RWPE2 (cell line): ENCODE measurements around the gene ARHGEF4.

Experiments used
- ATAC-seq: fragments of 200-7000 bp; cut with Tn5 transposase; 3 replicates; pipeline ENCODE4 v1.9.1; 2021; ENCODE audit warnings: low read depth
- DNase-seq: peaks from one replicate; pipeline ENCODE4 v3.0.0-alpha.2; 2020; ENCODE audit warnings: low spot score
- H3K27ac ChIP-seq: fragments of 450-650 bp; 2 replicates; pipeline ENCODE4 v1.5.1; 2017; ENCODE audit warnings: mild to moderate bottlenecking; ENCODE audit not compliant: poor library complexity, severe bottlenecking
- H3K27me3 ChIP-seq: fragments of 250-450 bp; sonication (Bioruptor Pico); 2 replicates; pipeline ENCODE4 v1.5.1; 2021; ENCODE audit warnings: mild to moderate bottlenecking, moderate library complexity; ENCODE audit not compliant: insufficient read depth, poor library complexity, severe bottlenecking
- H3K36me3 ChIP-seq: fragments of 250-450 bp; sonication (Bioruptor Pico); 2 replicates; pipeline ENCODE4 v1.5.1; 2020; ENCODE audit warnings: low read depth, mild to moderate bottlenecking, moderate library complexity
- H3K4me1 ChIP-seq: fragments of 250-450 bp; sonication (Bioruptor Pico); 2 replicates; pipeline ENCODE4 v1.5.1; 2021; ENCODE audit warnings: mild to moderate bottlenecking, moderate library complexity; ENCODE audit not compliant: insufficient read depth, poor library complexity, severe bottlenecking
- H3K4me3 ChIP-seq: fragments of 250-450 bp; sonication (Bioruptor Pico); 2 replicates; pipeline ENCODE4 v1.5.1; 2021; ENCODE audit warnings: mild to moderate bottlenecking, moderate library complexity; ENCODE audit not compliant: severe bottlenecking
- H3K9me3 ChIP-seq: fragments of 250-450 bp; sonication (Bioruptor Pico); 2 replicates; pipeline ENCODE4 v1.5.1; 2021; ENCODE audit warnings: mild to moderate bottlenecking, moderate library complexity; ENCODE audit not compliant: severe bottlenecking
- CTCF ChIP-seq: fragments of 450-650 bp; IDR thresholded peaks from one replicate; pipeline ENCODE4 v1.5.1; 2017; ENCODE audit warnings: mild to moderate bottlenecking, moderate library complexity; ENCODE audit not compliant: poor library complexity, severe bottlenecking

The ARHGEF4 gene

GRCh38 chr2:130882111-130882690 is 45.5 kb downstream of the ARHGEF4 start:
- Histone ChIP-seq H3K27ac (peak overlapping the region; percentile 84), H3K4me1 (peaks cover 35% of the 10 kb centered on the region), H3K9me3 (no peaks in the 10 kb centered on the region), H3K36me3 (no peaks in the 10 kb centered on the region), H3K27me3 (no peaks in the 10 kb centered on the region), H3K4me3 (no peak overlapping the region)
- peak; percentile 82 for DNase-seq
- ATAC-seq: peak; percentile 88
- TF ChIP-seq CTCF: no peak

GRCh38 chr2:130882991-130883390 is 46.3 kb downstream of the ARHGEF4 start:
- Histone ChIP-seq H3K4me3 (no peak overlapping the region), H3K4me1 (peaks cover 31% of the 10 kb centered on the region), H3K36me3 (no peaks in the 10 kb centered on the region), H3K9me3 (no peaks in the 10 kb centered on the region), H3K27me3 (no peaks in the 10 kb centered on the region), H3K27ac (peak overlapping the region; percentile 84)
- no peak for DNase-seq
- TF ChIP-seq CTCF: no peak
- no peak for ATAC-seq

- ATAC-seq (no peak), DNase-seq (no peak)
- no peak for TF ChIP-seq CTCF
- H3K4me3 ChIP-seq: no peak overlapping the region
- H3K9me3 ChIP-seq: no peaks in the 10 kb centered on the region
- H3K27me3 ChIP-seq: no peaks in the 10 kb centered on the region
- peaks cover 31% of the 10 kb centered on the region for H3K4me1 ChIP-seq
- H3K27ac ChIP-seq: peak overlapping the region; percentile 84
- H3K36me3 ChIP-seq: no peaks in the 10 kb centered on the region
These were observed 46.8 kb downstream of the ARHGEF4 start for GRCh38 chr2:130883496-130883895.

GRCh38 chr2:130884013-130884412 is 47.3 kb downstream of the ARHGEF4 start:
- DNase-seq (no peak), ATAC-seq (no peak)
- Histone ChIP-seq H3K27me3 (no peaks in the 10 kb centered on the region), H3K9me3 (no peaks in the 10 kb centered on the region), H3K4me3 (no peak overlapping the region), H3K27ac (peak overlapping the region; percentile 84), H3K4me1 (peaks cover 31% of the 10 kb centered on the region), H3K36me3 (no peaks in the 10 kb centered on the region)
- no peak for TF ChIP-seq CTCF

GRCh38 chr2:130884503-130884902 is 47.8 kb downstream of the ARHGEF4 start:
- peaks cover 31% of the 10 kb centered on the region for H3K4me1 ChIP-seq
- no peaks in the 10 kb centered on the region for H3K27me3 ChIP-seq
- peak; percentile 7 for TF ChIP-seq CTCF
- H3K27ac ChIP-seq: peak overlapping the region; percentile 84
- no peak for DNase-seq
- no peak overlapping the region for H3K4me3 ChIP-seq
- ATAC-seq: no peak
- H3K36me3 ChIP-seq: no peaks in the 10 kb centered on the region
- no peaks in the 10 kb centered on the region for H3K9me3 ChIP-seq
